ENCODE measurements around the gene CADPS.

DNA sequence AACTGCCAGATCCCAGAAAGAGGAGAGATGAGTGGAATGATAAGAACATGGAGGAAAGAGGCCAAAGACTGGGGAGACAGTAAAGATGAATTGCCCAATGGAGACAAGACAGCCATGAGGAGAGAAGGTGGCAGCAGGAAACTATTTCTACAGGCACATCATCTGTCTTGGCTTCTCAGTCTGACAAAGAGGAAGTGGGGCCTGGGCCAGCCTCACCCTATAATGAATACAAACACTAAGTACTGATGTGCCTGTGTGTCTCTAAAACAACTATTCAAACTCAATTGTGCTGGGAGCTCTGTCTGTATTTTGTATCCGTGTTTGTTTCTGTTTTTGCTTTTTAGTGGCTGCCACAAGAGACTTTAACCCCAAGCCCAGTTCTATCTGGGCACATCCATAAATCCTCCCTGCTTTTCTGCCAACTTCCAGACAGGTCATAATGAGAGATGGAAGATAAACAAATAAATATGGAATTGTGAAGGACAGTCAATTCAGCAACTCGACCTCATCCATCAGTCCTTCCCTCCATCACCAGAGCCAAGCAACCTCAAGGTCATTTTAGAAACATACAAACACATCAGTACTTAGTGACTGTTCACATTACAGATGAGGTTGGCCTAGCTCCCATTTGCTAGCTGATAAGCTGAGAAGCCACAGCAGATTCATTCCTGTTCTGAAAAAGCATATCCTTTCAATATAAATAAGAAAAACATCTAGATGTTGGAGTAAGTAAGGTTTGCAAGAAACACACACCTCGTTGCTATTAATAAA is 116.7 kb downstream of the CADPS start:
- TF ChIP-seq POLR2A (IDR thresholded peaks at IDR 0.05) = no peak
- TF ChIP-seq, protein P1, sequence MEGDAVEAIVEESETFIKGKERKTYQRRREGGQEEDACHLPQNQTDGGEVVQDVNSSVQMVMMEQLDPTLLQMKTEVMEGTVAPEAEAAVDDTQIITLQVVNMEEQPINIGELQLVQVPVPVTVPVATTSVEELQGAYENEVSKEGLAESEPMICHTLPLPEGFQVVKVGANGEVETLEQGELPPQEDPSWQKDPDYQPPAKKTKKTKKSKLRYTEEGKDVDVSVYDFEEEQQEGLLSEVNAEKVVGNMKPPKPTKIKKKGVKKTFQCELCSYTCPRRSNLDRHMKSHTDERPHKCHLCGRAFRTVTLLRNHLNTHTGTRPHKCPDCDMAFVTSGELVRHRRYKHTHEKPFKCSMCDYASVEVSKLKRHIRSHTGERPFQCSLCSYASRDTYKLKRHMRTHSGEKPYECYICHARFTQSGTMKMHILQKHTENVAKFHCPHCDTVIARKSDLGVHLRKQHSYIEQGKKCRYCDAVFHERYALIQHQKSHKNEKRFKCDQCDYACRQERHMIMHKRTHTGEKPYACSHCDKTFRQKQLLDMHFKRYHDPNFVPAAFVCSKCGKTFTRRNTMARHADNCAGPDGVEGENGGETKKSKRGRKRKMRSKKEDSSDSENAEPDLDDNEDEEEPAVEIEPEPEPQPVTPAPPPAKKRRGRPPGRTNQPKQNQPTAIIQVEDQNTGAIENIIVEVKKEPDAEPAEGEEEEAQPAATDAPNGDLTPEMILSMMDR (IDR thresholded peaks at IDR 0.05) = no peak
